Activated CD4-positive, alpha-beta T cell treated with anti-CD3 and anti-CD28 coated beads for 4 hours (primary cell): Measurements from ENCODE around the gene MRPS24.
"Not testable (repeated sequence)": the region's sequence is repeated elsewhere in the genome, so short reads cannot be mapped to it uniquely, and the experiment has no call there.

ENCODE experiments used
- DNase-seq, 2 donors: peaks; one replicate each; pipeline ENCODE4 v3.0.0-alpha.2; 2020

MRPS24 gene

GRCh38 chr7:43830917-43831316, 38.4 kb downstream of the MRPS24 start:
- not testable (repeated sequence) for DNase-seq

GRCh38 chr7:43825391-43825808, 43.9 kb downstream of the MRPS24 start:
- no peak for DNase-seq

GRCh38 chr7:43824963-43825362, 44.4 kb downstream of the MRPS24 start:
- no peak for DNase-seq

- not testable (repeated sequence) for DNase-seq
Measured at GRCh38 chr7:43824513-43824912, 44.8 kb downstream of the MRPS24 start.

GRCh38 chr7:43823941-43824340, 45.4 kb downstream of the MRPS24 start:
- DNase-seq = no peak

GRCh38 chr7:43823425-43823824, 45.9 kb downstream of the MRPS24 start:
- not testable (repeated sequence) for DNase-seq
